Measurements from ENCODE around the gene SP9.

Gene SP9

GRCh38 chr2:174333372-174334277 is 1.1 kb upstream of the SP9 start:
- Histone ChIP-seq H3K79me1 (ENCODE audit: low read depth, low read length) (no peaks in the 10 kb centered on the region), H3K27me3 (ENCODE audit: control insufficient read depth in 3 of 3, insufficient read depth in 3 of 3, low read depth in 1 of 3, low read length in 3 of 3) (peaks cover 37 to 83% (median 72%) of the 10 kb centered on the region in 3 experiments), H3K18ac (ENCODE audit: low read length) (peak overlapping the region; percentile 58), H3K4me2 (ENCODE audit: insufficient read depth, low read length, poor library complexity, severe bottlenecking) (peak overlapping the region; percentile 43), H2BK120ac (ENCODE audit: low read depth, low read length) (no peak overlapping the region), H3K4me3 (ENCODE audit: low read length in 2 of 2) (peak overlapping the region in 1 of 2 donors; percentile 44), H2BK5ac (ENCODE audit: low read length) (no peak overlapping the region), H3K14ac (ENCODE audit: low read length) (no peak overlapping the region), H2BK15ac (ENCODE audit: low read length) (peak overlapping the region; percentile 84), H3K23ac (ENCODE audit: low read depth, low read length, poor library complexity) (no peak overlapping the region), H3K4ac (ENCODE audit: low read length) (no peak overlapping the region), H3K27ac (replicated peaks; ENCODE audit: low read length) (no peak overlapping the region), H2BK12ac (ENCODE audit: low read length) (no peak overlapping the region), H3K9ac (ENCODE audit: low read depth, low read length, poor library complexity) (no peak overlapping the region), H3K4me1 (ENCODE audit: control insufficient read depth in 2 of 2, insufficient read depth in 1 of 2, low read depth in 1 of 2, low read length in 2 of 2) (peaks cover 21% of the 10 kb centered on the region in 2 donors), H4K91ac (ENCODE audit: low read depth, low read length, poor library complexity) (no peak overlapping the region), H3K36me3 (replicated peaks in 1 of 2; ENCODE audit: control insufficient read depth in 2 of 2, insufficient read depth in 2 of 2, low read length in 2 of 2) (peaks cover 0 to 12% of the 10 kb centered on the region in 2 donors), H3K9me3 (replicated peaks in 1 of 2; ENCODE audit: control insufficient read depth in 2 of 2, insufficient read depth in 1 of 2, low read depth in 1 of 2, low read length in 2 of 2) (peaks cover 0 to 3% of the 10 kb centered on the region in 2 donors), H2AFZ (ENCODE audit: low read length) (peak overlapping the region; percentile 86), H4K8ac (ENCODE audit: low read depth, low read length) (no peak overlapping the region), H2AK5ac (ENCODE audit: low read depth, low read length) (no peak overlapping the region)
- WGBS, 2 donors (ENCODE audit: extremely low coverage in 2 of 2, insufficient read length in 2 of 2, insufficient replicate concordance in 1 of 2), result no CpG with 5 or more reads among the region's 41 CpGs
- peak; percentile 30 for DNase-seq (ENCODE audit: low spot score)

- WGBS, 2 donors (ENCODE audit: extremely low coverage in 2 of 2, insufficient read length in 2 of 2, insufficient replicate concordance in 1 of 2), result no CpG with 5 or more reads among the region's 11 CpGs
- peak overlapping the region in 1 of 2 donors; percentile 44 for H3K4me3 ChIP-seq (ENCODE audit: low read length in 2 of 2)
- no peak overlapping the region for H2BK120ac ChIP-seq (ENCODE audit: low read depth, low read length)
- peaks cover 0 to 3% of the 10 kb centered on the region in 2 donors for H3K9me3 ChIP-seq (replicated peaks in 1 of 2; ENCODE audit: control insufficient read depth in 2 of 2, insufficient read depth in 1 of 2, low read depth in 1 of 2, low read length in 2 of 2)
- H3K9ac ChIP-seq (ENCODE audit: low read depth, low read length, poor library complexity), result no peak overlapping the region
- peak; percentile 44 for DNase-seq (ENCODE audit: low spot score)
- no peak overlapping the region for H2BK5ac ChIP-seq (ENCODE audit: low read length)
- peaks cover 31 to 83% (median 70%) of the 10 kb centered on the region in 3 experiments for H3K27me3 ChIP-seq (ENCODE audit: control insufficient read depth in 3 of 3, insufficient read depth in 3 of 3, low read depth in 1 of 3, low read length in 3 of 3)
- H3K4me2 ChIP-seq (ENCODE audit: insufficient read depth, low read length, poor library complexity, severe bottlenecking), result peak overlapping the region; percentile 43
- peaks cover 0 to 12% of the 10 kb centered on the region in 2 donors for H3K36me3 ChIP-seq (replicated peaks in 1 of 2; ENCODE audit: control insufficient read depth in 2 of 2, insufficient read depth in 2 of 2, low read length in 2 of 2)
- no peak overlapping the region for H3K14ac ChIP-seq (ENCODE audit: low read length)
- H2BK15ac ChIP-seq (ENCODE audit: low read length), result no peak overlapping the region
- H3K79me1 ChIP-seq (ENCODE audit: low read depth, low read length), result no peaks in the 10 kb centered on the region
- no peak overlapping the region for H3K27ac ChIP-seq (replicated peaks; ENCODE audit: low read length)
- H2AK5ac ChIP-seq (ENCODE audit: low read depth, low read length), result no peak overlapping the region
- H3K18ac ChIP-seq (ENCODE audit: low read length), result no peak overlapping the region
- no peak overlapping the region for H4K8ac ChIP-seq (ENCODE audit: low read depth, low read length)
- no peak overlapping the region for H2BK12ac ChIP-seq (ENCODE audit: low read length)
- H3K4me1 ChIP-seq (ENCODE audit: control insufficient read depth in 2 of 2, insufficient read depth in 1 of 2, low read depth in 1 of 2, low read length in 2 of 2), result peaks cover 21% of the 10 kb centered on the region in 2 donors
- H4K91ac ChIP-seq (ENCODE audit: low read depth, low read length, poor library complexity), result no peak overlapping the region
- H3K23ac ChIP-seq (ENCODE audit: low read depth, low read length, poor library complexity), result no peak overlapping the region
- H2AFZ ChIP-seq (ENCODE audit: low read length), result peak overlapping the region; percentile 86
- no peak overlapping the region for H3K4ac ChIP-seq (ENCODE audit: low read length)
Measured at GRCh38 chr2:174334278-174334715, 457 bp upstream of the SP9 start.

GRCh38 chr2:174335254-174335987 is 667 bp downstream of the SP9 start:
- Histone ChIP-seq H3K27me3 (ENCODE audit: control insufficient read depth in 3 of 3, insufficient read depth in 3 of 3, low read depth in 1 of 3, low read length in 3 of 3) (peaks cover 29 to 80% (median 58%) of the 10 kb centered on the region in 3 experiments), H2BK12ac (ENCODE audit: low read length) (peak overlapping the region; percentile 73), H3K4me1 (ENCODE audit: control insufficient read depth in 2 of 2, insufficient read depth in 1 of 2, low read depth in 1 of 2, low read length in 2 of 2) (peaks cover 21 to 22% of the 10 kb centered on the region in 2 donors), H3K79me1 (ENCODE audit: low read depth, low read length) (no peaks in the 10 kb centered on the region), H3K23ac (ENCODE audit: low read depth, low read length, poor library complexity) (peak overlapping the region; percentile 80), H3K27ac (replicated peaks; ENCODE audit: low read length) (no peak overlapping the region), H3K4me3 (ENCODE audit: low read length in 2 of 2) (peak overlapping the region; percentile 74 to 76), H2AFZ (ENCODE audit: low read length) (peak overlapping the region; percentile 88), H3K36me3 (replicated peaks in 1 of 2; ENCODE audit: control insufficient read depth in 2 of 2, insufficient read depth in 2 of 2, low read length in 2 of 2) (peaks cover 0 to 12% of the 10 kb centered on the region in 2 donors), H2BK5ac (ENCODE audit: low read length) (peak overlapping the region; percentile 39), H2BK15ac (ENCODE audit: low read length) (peak overlapping the region; percentile 7), H3K9ac (ENCODE audit: low read depth, low read length, poor library complexity) (no peak overlapping the region), H2BK120ac (ENCODE audit: low read depth, low read length) (no peak overlapping the region), H3K4ac (ENCODE audit: low read length) (no peak overlapping the region), H3K4me2 (ENCODE audit: insufficient read depth, low read length, poor library complexity, severe bottlenecking) (peak overlapping the region; percentile 91), H3K18ac (ENCODE audit: low read length) (peak overlapping the region; percentile 94), H4K91ac (ENCODE audit: low read depth, low read length, poor library complexity) (no peak overlapping the region), H2AK5ac (ENCODE audit: low read depth, low read length) (no peak overlapping the region), H3K9me3 (replicated peaks in 1 of 2; ENCODE audit: control insufficient read depth in 2 of 2, insufficient read depth in 1 of 2, low read depth in 1 of 2, low read length in 2 of 2) (peaks cover 0 to 3% of the 10 kb centered on the region in 2 donors), H3K14ac (ENCODE audit: low read length) (no peak overlapping the region), H4K8ac (ENCODE audit: low read depth, low read length) (no peak overlapping the region)
- peak; percentile 31 for DNase-seq (ENCODE audit: low spot score)
- no CpG with 5 or more reads among the region's 47 CpGs for WGBS, 2 donors (ENCODE audit: extremely low coverage in 2 of 2, insufficient read length in 2 of 2, insufficient replicate concordance in 1 of 2)
